ENCODE results near the gene LMAN2L. TPM values are rescaled to one million over a fixed set of nuclear protein-coding genes. Genes with fewer than 3 reads are reported as not detected.

Gene LMAN2L, protein sequence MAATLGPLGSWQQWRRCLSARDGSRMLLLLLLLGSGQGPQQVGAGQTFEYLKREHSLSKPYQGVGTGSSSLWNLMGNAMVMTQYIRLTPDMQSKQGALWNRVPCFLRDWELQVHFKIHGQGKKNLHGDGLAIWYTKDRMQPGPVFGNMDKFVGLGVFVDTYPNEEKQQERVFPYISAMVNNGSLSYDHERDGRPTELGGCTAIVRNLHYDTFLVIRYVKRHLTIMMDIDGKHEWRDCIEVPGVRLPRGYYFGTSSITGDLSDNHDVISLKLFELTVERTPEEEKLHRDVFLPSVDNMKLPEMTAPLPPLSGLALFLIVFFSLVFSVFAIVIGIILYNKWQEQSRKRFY
- 12.6 and 16.2 TPM in 2 replicates for total RNA-seq

GRCh38 chr2:96739633-96740428, at the start of gene LMAN2L:
LMAN2L (minus strand) TSS chr2:96740064; CDS start chr2:96740040, 24 bp downstream.

GRCh38 chr2:96760036-96760985, 20.4 kb upstream of the LMAN2L start, which contains the start of gene CNNM4:
CNNM4 (plus strand) TSS chr2:96760902; CDS start chr2:96761000, 98 bp downstream.

Other genes starting within 250 kb of the LMAN2L start
- not detected in 2 replicates for gene NEURL3, start 234.7 kb downstream of the LMAN2L start, total RNA-seq
- 7.7 and 12.9 TPM in 2 replicates for gene ARID5A, start 203.3 kb downstream of the LMAN2L start, total RNA-seq
- 17.2 and 20.1 TPM in 2 replicates for gene KANSL3, start 101.8 kb downstream of the LMAN2L start, total RNA-seq
- 0.34 TPM in 1 of 2 replicates, not detected in the other for gene FER1L5, start 97.3 kb downstream of the LMAN2L start, total RNA-seq
- 4.2 and 7.6 TPM in 2 replicates for gene CNNM4, start 20.8 kb upstream of the LMAN2L start, total RNA-seq
- 3.0 and 3.2 TPM in 2 replicates for gene CNNM3, start 76.2 kb upstream of the LMAN2L start, total RNA-seq
- 0.65 and 0.78 TPM in 2 replicates for gene ANKRD23, start 104.0 kb upstream of the LMAN2L start, total RNA-seq
- 19.2 and 19.5 TPM in 2 replicates for gene ANKRD39, start 118.0 kb upstream of the LMAN2L start, total RNA-seq
- 14.0 and 14.4 TPM in 2 replicates for gene SEMA4C, start 130.0 kb upstream of the LMAN2L start, total RNA-seq
- gene FAM178B, start 246.5 kb upstream of the LMAN2L start, total RNA-seq = not detected in 2 replicates

Measured in hair follicular keratinocyte (primary cell).